ENCODE results near the gene TMEM176B.

GRCh38 chr7:150787321-150788281 lies 12.6 kb downstream of the TMEM176B start:
- TF ChIP-seq POLR2A (IDR thresholded peaks at IDR 0.05) (no peak), CTCF (IDR thresholded peaks at IDR 0.05) (no peak)

Measured in testis (tissue), 2 donors.